ENCODE measurements around the gene PCGF1. TPM values are rescaled to one million over a fixed set of nuclear protein-coding genes. Genes with fewer than 3 reads are reported as not detected.

Gene PCGF1
- total and polyA plus RNA-seq, 2 of the 13 experiments (the other 11 are each of a cell fraction or from before 2014, with no cell fraction given): 20.4 to 22.6 TPM

DNA sequence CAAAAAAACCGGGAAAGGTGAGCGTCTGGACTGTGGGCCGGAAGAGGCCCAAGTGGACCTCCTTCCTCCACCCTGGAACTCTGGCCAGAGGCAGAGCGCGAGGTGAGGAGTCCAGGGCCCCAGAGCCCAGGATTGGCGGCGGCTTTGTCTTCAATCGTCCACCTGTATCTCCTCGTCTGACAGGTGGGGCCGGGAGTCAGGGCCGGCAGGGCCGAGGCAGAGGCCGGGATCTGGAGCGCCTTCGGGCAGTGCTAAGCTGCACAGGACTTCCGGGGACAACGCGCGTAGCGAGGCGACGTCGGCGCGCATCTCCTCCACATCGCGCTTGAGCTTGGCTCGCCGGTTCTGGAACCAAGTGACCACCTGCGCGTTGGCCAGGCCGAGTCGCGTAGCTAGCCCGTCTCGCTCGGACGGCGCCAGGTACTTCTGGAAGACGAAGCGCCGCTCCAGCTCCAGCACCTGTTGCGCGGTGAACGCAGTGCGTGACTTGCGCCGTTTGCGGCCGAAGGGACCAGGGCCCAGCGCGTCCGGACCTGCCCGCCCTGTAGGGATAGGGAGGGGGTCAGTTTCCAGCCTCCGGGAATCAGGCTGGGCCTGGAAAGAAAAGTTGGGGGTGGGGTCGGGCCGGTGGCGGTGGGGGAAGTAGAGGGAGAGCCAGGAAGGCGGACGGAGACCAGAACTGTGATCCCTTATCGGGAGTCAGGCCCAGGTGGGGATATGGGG, 9.6 kb downstream of the PCGF1 start (continued):
- TF ChIP-seq IRX3 (CRISPR knock-in tag; IDR thresholded peaks at IDR 0.05; ENCODE audit: borderline replicate concordance, low read depth) (peak; percentile 76; the same call in 1 of the 2 replicates), ZFX (CRISPR knock-in tag; IDR thresholded peaks at IDR 0.05; ENCODE audit: low read depth) (peak; percentile 85), MED13 (CRISPR knock-in tag; IDR thresholded peaks at IDR 0.05) (peak; percentile 52; the same call in 1 of the 2 replicates), SP140L (CRISPR knock-in tag; IDR thresholded peaks at IDR 0.05; ENCODE audit: borderline replicate concordance) (no peak), ZNF180 (CRISPR knock-in tag; IDR thresholded peaks at IDR 0.05; ENCODE audit: borderline replicate concordance, low read depth) (no peak), ZNF224 (CRISPR knock-in tag; IDR thresholded peaks at IDR 0.05) (peak; percentile 67; the same call in 1 of the 2 replicates), ZNF251 (CRISPR knock-in tag; IDR thresholded peaks at IDR 0.05) (peak; percentile 79; the same call in 1 of the 2 replicates), NR2F6 (IDR thresholded peaks at IDR 0.05) (no peak), NR2F6 (CRISPR knock-in tag; IDR thresholded peaks at IDR 0.05) (0 out of 2 replicates have a peak, but pooled peaks have one; percentile 17)
- TF ChIP-seq, protein P1, sequence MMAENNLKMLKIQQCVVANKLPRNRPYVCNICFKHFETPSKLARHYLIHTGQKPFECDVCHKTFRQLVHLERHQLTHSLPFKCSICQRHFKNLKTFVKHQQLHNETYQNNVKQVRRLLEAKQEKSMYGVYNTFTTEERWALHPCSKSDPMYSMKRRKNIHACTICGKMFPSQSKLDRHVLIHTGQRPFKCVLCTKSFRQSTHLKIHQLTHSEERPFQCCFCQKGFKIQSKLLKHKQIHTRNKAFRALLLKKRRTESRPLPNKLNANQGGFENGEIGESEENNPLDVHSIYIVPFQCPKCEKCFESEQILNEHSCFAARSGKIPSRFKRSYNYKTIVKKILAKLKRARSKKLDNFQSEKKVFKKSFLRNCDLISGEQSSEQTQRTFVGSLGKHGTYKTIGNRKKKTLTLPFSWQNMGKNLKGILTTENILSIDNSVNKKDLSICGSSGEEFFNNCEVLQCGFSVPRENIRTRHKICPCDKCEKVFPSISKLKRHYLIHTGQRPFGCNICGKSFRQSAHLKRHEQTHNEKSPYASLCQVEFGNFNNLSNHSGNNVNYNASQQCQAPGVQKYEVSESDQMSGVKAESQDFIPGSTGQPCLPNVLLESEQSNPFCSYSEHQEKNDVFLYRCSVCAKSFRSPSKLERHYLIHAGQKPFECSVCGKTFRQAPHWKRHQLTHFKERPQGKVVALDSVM (CRISPR knock-in tag; IDR thresholded peaks at IDR 0.05): peak; percentile 16; the same call in 1 of the 2 replicates
- TF ChIP-seq, protein P2, sequence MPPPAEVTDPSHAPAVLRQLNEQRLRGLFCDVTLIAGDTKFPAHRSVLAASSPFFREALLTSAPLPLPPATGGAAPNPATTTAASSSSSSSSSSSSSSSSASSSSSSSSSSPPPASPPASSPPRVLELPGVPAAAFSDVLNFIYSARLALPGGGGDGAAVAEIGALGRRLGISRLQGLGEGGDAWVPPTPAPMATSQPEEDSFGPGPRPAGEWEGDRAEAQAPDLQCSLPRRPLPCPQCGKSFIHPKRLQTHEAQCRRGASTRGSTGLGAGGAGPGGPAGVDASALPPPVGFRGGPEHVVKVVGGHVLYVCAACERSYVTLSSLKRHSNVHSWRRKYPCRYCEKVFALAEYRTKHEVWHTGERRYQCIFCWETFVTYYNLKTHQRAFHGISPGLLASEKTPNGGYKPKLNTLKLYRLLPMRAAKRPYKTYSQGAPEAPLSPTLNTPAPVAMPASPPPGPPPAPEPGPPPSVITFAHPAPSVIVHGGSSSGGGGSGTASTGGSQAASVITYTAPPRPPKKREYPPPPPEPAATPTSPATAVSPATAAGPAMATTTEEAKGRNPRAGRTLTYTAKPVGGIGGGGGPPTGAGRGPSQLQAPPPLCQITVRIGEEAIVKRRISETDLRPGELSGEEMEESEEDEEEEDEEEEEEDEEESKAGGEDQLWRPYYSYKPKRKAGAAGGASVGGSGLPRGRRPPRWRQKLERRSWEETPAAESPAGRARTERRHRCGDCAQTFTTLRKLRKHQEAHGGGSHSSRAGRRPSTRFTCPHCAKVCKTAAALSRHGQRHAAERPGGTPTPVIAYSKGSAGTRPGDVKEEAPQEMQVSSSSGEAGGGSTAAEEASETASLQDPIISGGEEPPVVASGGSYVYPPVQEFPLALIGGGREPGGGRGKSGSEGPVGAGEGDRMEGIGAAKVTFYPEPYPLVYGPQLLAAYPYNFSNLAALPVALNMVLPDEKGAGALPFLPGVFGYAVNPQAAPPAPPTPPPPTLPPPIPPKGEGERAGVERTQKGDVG (CRISPR knock-in tag; IDR thresholded peaks at IDR 0.05; ENCODE audit: borderline replicate concordance): peak; percentile 72; the same call in 1 of the 2 replicates
- TF ChIP-seq, protein P3, sequence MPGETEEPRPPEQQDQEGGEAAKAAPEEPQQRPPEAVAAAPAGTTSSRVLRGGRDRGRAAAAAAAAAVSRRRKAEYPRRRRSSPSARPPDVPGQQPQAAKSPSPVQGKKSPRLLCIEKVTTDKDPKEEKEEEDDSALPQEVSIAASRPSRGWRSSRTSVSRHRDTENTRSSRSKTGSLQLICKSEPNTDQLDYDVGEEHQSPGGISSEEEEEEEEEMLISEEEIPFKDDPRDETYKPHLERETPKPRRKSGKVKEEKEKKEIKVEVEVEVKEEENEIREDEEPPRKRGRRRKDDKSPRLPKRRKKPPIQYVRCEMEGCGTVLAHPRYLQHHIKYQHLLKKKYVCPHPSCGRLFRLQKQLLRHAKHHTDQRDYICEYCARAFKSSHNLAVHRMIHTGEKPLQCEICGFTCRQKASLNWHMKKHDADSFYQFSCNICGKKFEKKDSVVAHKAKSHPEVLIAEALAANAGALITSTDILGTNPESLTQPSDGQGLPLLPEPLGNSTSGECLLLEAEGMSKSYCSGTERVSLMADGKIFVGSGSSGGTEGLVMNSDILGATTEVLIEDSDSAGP (CRISPR knock-in tag; IDR thresholded peaks at IDR 0.05; ENCODE audit: borderline replicate concordance): peak; percentile 54; the same call in 1 of the 2 replicates
- TF ChIP-seq, protein P4, sequence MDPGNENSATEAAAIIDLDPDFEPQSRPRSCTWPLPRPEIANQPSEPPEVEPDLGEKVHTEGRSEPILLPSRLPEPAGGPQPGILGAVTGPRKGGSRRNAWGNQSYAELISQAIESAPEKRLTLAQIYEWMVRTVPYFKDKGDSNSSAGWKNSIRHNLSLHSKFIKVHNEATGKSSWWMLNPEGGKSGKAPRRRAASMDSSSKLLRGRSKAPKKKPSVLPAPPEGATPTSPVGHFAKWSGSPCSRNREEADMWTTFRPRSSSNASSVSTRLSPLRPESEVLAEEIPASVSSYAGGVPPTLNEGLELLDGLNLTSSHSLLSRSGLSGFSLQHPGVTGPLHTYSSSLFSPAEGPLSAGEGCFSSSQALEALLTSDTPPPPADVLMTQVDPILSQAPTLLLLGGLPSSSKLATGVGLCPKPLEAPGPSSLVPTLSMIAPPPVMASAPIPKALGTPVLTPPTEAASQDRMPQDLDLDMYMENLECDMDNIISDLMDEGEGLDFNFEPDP (CRISPR knock-in tag; conservative IDR thresholded peaks at IDR 0.05): 0 out of 2 replicates have a peak, but pooled peaks have one; percentile 67
- TF ChIP-seq, protein P5, sequence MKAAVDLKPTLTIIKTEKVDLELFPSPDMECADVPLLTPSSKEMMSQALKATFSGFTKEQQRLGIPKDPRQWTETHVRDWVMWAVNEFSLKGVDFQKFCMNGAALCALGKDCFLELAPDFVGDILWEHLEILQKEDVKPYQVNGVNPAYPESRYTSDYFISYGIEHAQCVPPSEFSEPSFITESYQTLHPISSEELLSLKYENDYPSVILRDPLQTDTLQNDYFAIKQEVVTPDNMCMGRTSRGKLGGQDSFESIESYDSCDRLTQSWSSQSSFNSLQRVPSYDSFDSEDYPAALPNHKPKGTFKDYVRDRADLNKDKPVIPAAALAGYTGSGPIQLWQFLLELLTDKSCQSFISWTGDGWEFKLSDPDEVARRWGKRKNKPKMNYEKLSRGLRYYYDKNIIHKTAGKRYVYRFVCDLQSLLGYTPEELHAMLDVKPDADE (CRISPR knock-in tag; IDR thresholded peaks at IDR 0.05): peak; percentile 49; the same call in 1 of the 2 replicates
- TF ChIP-seq, protein P6, sequence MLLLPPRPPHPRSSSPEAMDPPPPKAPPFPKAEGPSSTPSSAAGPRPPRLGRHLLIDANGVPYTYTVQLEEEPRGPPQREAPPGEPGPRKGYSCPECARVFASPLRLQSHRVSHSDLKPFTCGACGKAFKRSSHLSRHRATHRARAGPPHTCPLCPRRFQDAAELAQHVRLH (CRISPR knock-in tag; IDR thresholded peaks at IDR 0.05; ENCODE audit: borderline replicate concordance, low read depth): 0 out of 2 replicates have a peak, but pooled peaks have one; percentile 30
- TF ChIP-seq, protein P7, sequence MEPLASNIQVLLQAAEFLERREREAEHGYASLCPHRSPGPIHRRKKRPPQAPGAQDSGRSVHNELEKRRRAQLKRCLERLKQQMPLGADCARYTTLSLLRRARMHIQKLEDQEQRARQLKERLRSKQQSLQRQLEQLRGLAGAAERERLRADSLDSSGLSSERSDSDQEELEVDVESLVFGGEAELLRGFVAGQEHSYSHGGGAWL (CRISPR knock-in tag; IDR thresholded peaks at IDR 0.05): no peak; the same call in 1 of the 2 replicates
